ENCODE measurements around the gene ZNF862.

ZNF862 gene

GRCh38 chr7:149859369-149859768, 21.2 kb downstream of the ZNF862 start:
- Histone ChIP-seq H3K27ac (ENCODE audit: low read length) (no peak overlapping the region), H3K4me1 (ENCODE audit: control insufficient read depth, insufficient read depth, low read length) (peaks cover 13% of the 10 kb centered on the region), H3K36me3 (ENCODE audit: control insufficient read depth in 2 of 2, insufficient read depth in 2 of 2, low read length in 2 of 2) (peaks cover 38 to 46% of the 10 kb centered on the region in 2 donors), H3K4me3 (ENCODE audit: low read length in 2 of 2) (no peak overlapping the region), H3K9ac (ENCODE audit: low read length in 2 of 2) (no peak overlapping the region), H3K27me3 (ENCODE audit: control insufficient read depth in 1 of 2, insufficient read depth in 2 of 2, low read length in 2 of 2) (no peaks in the 10 kb centered on the region), H3K9me3 (ENCODE audit: control insufficient read depth in 2 of 2, low read length in 2 of 2) (no peaks in the 10 kb centered on the region)

GRCh38 chr7:149859876-149860275, 21.7 kb downstream of the ZNF862 start:
- Histone ChIP-seq H3K9me3 (ENCODE audit: control insufficient read depth in 2 of 2, low read length in 2 of 2) (no peaks in the 10 kb centered on the region), H3K9ac (ENCODE audit: low read length in 2 of 2) (no peak overlapping the region), H3K27ac (ENCODE audit: low read length) (no peak overlapping the region), H3K4me3 (ENCODE audit: low read length in 2 of 2) (no peak overlapping the region), H3K4me1 (ENCODE audit: control insufficient read depth, insufficient read depth, low read length) (peaks cover 8% of the 10 kb centered on the region), H3K27me3 (ENCODE audit: control insufficient read depth in 1 of 2, insufficient read depth in 2 of 2, low read length in 2 of 2) (no peaks in the 10 kb centered on the region), H3K36me3 (ENCODE audit: control insufficient read depth in 2 of 2, insufficient read depth in 2 of 2, low read length in 2 of 2) (peaks cover 43 to 48% of the 10 kb centered on the region in 2 donors)

GRCh38 chr7:149860821-149861727, 22.9 kb downstream of the ZNF862 start:
- Histone ChIP-seq H3K9me3 (ENCODE audit: control insufficient read depth in 2 of 2, low read length in 2 of 2) (no peaks in the 10 kb centered on the region), H3K4me1 (ENCODE audit: control insufficient read depth, insufficient read depth, low read length) (peaks cover under 1% of the 10 kb centered on the region), H3K27ac (ENCODE audit: low read length) (no peak overlapping the region), H3K4me3 (ENCODE audit: low read length in 2 of 2) (no peak overlapping the region), H3K27me3 (ENCODE audit: control insufficient read depth in 1 of 2, insufficient read depth in 2 of 2, low read length in 2 of 2) (no peaks in the 10 kb centered on the region), H3K9ac (ENCODE audit: low read length in 2 of 2) (no peak overlapping the region), H3K36me3 (ENCODE audit: control insufficient read depth in 2 of 2, insufficient read depth in 2 of 2, low read length in 2 of 2) (peaks cover 49 to 56% of the 10 kb centered on the region in 2 donors)

- H3K4me1 ChIP-seq (ENCODE audit: control insufficient read depth, insufficient read depth, low read length), result no peaks in the 10 kb centered on the region
- no peaks in the 10 kb centered on the region for H3K27me3 ChIP-seq (ENCODE audit: control insufficient read depth in 1 of 2, insufficient read depth in 2 of 2, low read length in 2 of 2)
- no peak overlapping the region for H3K27ac ChIP-seq (ENCODE audit: low read length)
- H3K9ac ChIP-seq (ENCODE audit: low read length in 2 of 2), result no peak overlapping the region
- no peaks in the 10 kb centered on the region for H3K9me3 ChIP-seq (ENCODE audit: control insufficient read depth in 2 of 2, low read length in 2 of 2)
- H3K4me3 ChIP-seq (ENCODE audit: low read length in 2 of 2), result no peak overlapping the region
- peaks cover 55 to 56% of the 10 kb centered on the region in 2 donors for H3K36me3 ChIP-seq (ENCODE audit: control insufficient read depth in 2 of 2, insufficient read depth in 2 of 2, low read length in 2 of 2)
Measured at GRCh38 chr7:149861728-149862045, 23.5 kb downstream of the ZNF862 start.

- Histone ChIP-seq H3K9me3 (ENCODE audit: control insufficient read depth in 2 of 2, low read length in 2 of 2) (no peaks in the 10 kb centered on the region), H3K27ac (ENCODE audit: low read length) (no peak overlapping the region), H3K36me3 (ENCODE audit: control insufficient read depth in 2 of 2, insufficient read depth in 2 of 2, low read length in 2 of 2) (peaks cover 55 to 56% of the 10 kb centered on the region in 2 donors), H3K4me1 (ENCODE audit: control insufficient read depth, insufficient read depth, low read length) (no peaks in the 10 kb centered on the region), H3K9ac (ENCODE audit: low read length in 2 of 2) (no peak overlapping the region), H3K4me3 (ENCODE audit: low read length in 2 of 2) (no peak overlapping the region), H3K27me3 (ENCODE audit: control insufficient read depth in 1 of 2, insufficient read depth in 2 of 2, low read length in 2 of 2) (no peaks in the 10 kb centered on the region)
Measured at GRCh38 chr7:149862156-149862555, 24.0 kb downstream of the ZNF862 start.

GRCh38 chr7:149863500-149863899, 25.3 kb downstream of the ZNF862 start:
- no peak overlapping the region for H3K4me3 ChIP-seq (ENCODE audit: low read length in 2 of 2)
- no peak overlapping the region for H3K27ac ChIP-seq (ENCODE audit: low read length)
- H3K36me3 ChIP-seq (ENCODE audit: control insufficient read depth in 2 of 2, insufficient read depth in 2 of 2, low read length in 2 of 2), result peaks cover 55 to 56% of the 10 kb centered on the region in 2 donors
- H3K9me3 ChIP-seq (ENCODE audit: control insufficient read depth in 2 of 2, low read length in 2 of 2), result no peaks in the 10 kb centered on the region
- no peaks in the 10 kb centered on the region for H3K4me1 ChIP-seq (ENCODE audit: control insufficient read depth, insufficient read depth, low read length)
- no peak overlapping the region for H3K9ac ChIP-seq (ENCODE audit: low read length in 2 of 2)
- no peaks in the 10 kb centered on the region for H3K27me3 ChIP-seq (ENCODE audit: control insufficient read depth in 1 of 2, insufficient read depth in 2 of 2, low read length in 2 of 2)

GRCh38 chr7:149864023-149864422, 25.8 kb downstream of the ZNF862 start:
- Histone ChIP-seq H3K9ac (ENCODE audit: low read length in 2 of 2) (no peak overlapping the region), H3K4me3 (ENCODE audit: low read length in 2 of 2) (no peak overlapping the region), H3K27ac (ENCODE audit: low read length) (no peak overlapping the region), H3K4me1 (ENCODE audit: control insufficient read depth, insufficient read depth, low read length) (no peaks in the 10 kb centered on the region), H3K9me3 (ENCODE audit: control insufficient read depth in 2 of 2, low read length in 2 of 2) (no peaks in the 10 kb centered on the region), H3K36me3 (ENCODE audit: control insufficient read depth in 2 of 2, insufficient read depth in 2 of 2, low read length in 2 of 2) (peaks cover 55 to 56% of the 10 kb centered on the region in 2 donors), H3K27me3 (ENCODE audit: control insufficient read depth in 1 of 2, insufficient read depth in 2 of 2, low read length in 2 of 2) (no peaks in the 10 kb centered on the region)

GRCh38 chr7:149864751-149865150, 26.6 kb downstream of the ZNF862 start:
- Histone ChIP-seq H3K36me3 (ENCODE audit: control insufficient read depth in 2 of 2, insufficient read depth in 2 of 2, low read length in 2 of 2) (peaks cover 49 to 55% of the 10 kb centered on the region in 2 donors), H3K4me1 (ENCODE audit: control insufficient read depth, insufficient read depth, low read length) (no peaks in the 10 kb centered on the region), H3K27ac (ENCODE audit: low read length) (no peak overlapping the region), H3K9me3 (ENCODE audit: control insufficient read depth in 2 of 2, low read length in 2 of 2) (no peaks in the 10 kb centered on the region), H3K27me3 (ENCODE audit: control insufficient read depth in 1 of 2, insufficient read depth in 2 of 2, low read length in 2 of 2) (no peaks in the 10 kb centered on the region), H3K4me3 (ENCODE audit: low read length in 2 of 2) (no peak overlapping the region), H3K9ac (ENCODE audit: low read length in 2 of 2) (no peak overlapping the region)

GRCh38 chr7:149865437-149865836, 27.3 kb downstream of the ZNF862 start:
- Histone ChIP-seq H3K9me3 (ENCODE audit: control insufficient read depth in 2 of 2, low read length in 2 of 2) (no peaks in the 10 kb centered on the region), H3K36me3 (ENCODE audit: control insufficient read depth in 2 of 2, insufficient read depth in 2 of 2, low read length in 2 of 2) (peaks cover 44 to 51% of the 10 kb centered on the region in 2 donors), H3K4me3 (ENCODE audit: low read length in 2 of 2) (no peak overlapping the region), H3K9ac (ENCODE audit: low read length in 2 of 2) (no peak overlapping the region), H3K27ac (ENCODE audit: low read length) (no peak overlapping the region), H3K4me1 (ENCODE audit: control insufficient read depth, insufficient read depth, low read length) (no peaks in the 10 kb centered on the region), H3K27me3 (ENCODE audit: control insufficient read depth in 1 of 2, insufficient read depth in 2 of 2, low read length in 2 of 2) (no peaks in the 10 kb centered on the region)

- peaks cover 39 to 43% of the 10 kb centered on the region in 2 donors for H3K36me3 ChIP-seq (ENCODE audit: control insufficient read depth in 2 of 2, insufficient read depth in 2 of 2, low read length in 2 of 2)
- no peaks in the 10 kb centered on the region for H3K9me3 ChIP-seq (ENCODE audit: control insufficient read depth in 2 of 2, low read length in 2 of 2)
- no peaks in the 10 kb centered on the region for H3K4me1 ChIP-seq (ENCODE audit: control insufficient read depth, insufficient read depth, low read length)
- H3K9ac ChIP-seq (ENCODE audit: low read length in 2 of 2), result no peak overlapping the region
- H3K27ac ChIP-seq (ENCODE audit: low read length), result no peak overlapping the region
- H3K4me3 ChIP-seq (ENCODE audit: low read length in 2 of 2), result no peak overlapping the region
- H3K27me3 ChIP-seq (ENCODE audit: control insufficient read depth in 1 of 2, insufficient read depth in 2 of 2, low read length in 2 of 2), result no peaks in the 10 kb centered on the region
Measured at GRCh38 chr7:149866139-149866778, 28.1 kb downstream of the ZNF862 start.
